Esophagus muscularis mucosa (tissue), 3 donors: ENCODE results near the gene GSTA2.
"Not testable (repeated sequence)": the region's sequence is repeated elsewhere in the genome, so short reads cannot be mapped to it uniquely, and the experiment has no call there.

Experiments
- CTCF ChIP-seq, 3 experiments: fragments of 200-600 bp in 2 of 3; fragments of 450-650 bp in 1 of 3; sonication (generic) in 2 of 3; IDR thresholded peaks; one replicate each; pipeline ENCODE4 v1.5.1; 2017 to 2019; ENCODE audit warnings: antibody characterized with exemption in 3 of 3, mild to moderate bottlenecking in 2 of 3, moderate library complexity in 1 of 3
- POLR2A ChIP-seq: fragments of 450-650 bp; IDR thresholded peaks from one replicate; pipeline ENCODE4 v1.6.1; 2017; ENCODE audit warnings: antibody characterized with exemption, moderate library complexity, mild to moderate bottlenecking, low read depth

DNA sequence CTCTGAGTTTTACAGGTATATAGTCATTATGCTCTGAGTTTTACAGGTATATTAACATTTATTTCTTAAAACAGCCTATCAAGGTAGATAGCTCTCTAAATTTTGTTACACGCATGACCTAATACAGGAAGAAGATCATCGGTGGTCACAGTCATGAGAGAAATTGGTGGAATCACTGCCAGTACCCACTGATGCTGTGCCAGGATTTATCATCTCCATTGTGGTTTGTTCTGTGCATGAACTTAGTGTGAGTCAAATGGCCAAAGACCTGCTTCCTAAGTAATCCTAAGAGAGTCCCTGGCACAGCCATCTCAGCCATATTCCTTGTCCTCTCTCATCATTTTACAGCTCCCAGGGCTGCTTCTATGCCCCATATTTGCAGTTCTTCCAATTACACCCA lies 10.1 kb downstream of the GSTA2 start:
- not testable (repeated sequence) for TF ChIP-seq CTCF (IDR thresholded peaks at IDR 0.05); POLR2A
